GM19468 (cell line): ENCODE data around the gene TRAF1.

Experiments
- ATAC-seq: cut with Tn5 transposase; IDR thresholded peaks from one replicate; pipeline ENCODE4 v1.9.1; 2021; ENCODE audit warnings: mild to moderate bottlenecking, moderate library complexity, moderate number of reproducible peaks; ENCODE audit not compliant: unreplicated experiment; ENCODE audit errors: extremely low read depth

TRAF1 gene

DNA sequence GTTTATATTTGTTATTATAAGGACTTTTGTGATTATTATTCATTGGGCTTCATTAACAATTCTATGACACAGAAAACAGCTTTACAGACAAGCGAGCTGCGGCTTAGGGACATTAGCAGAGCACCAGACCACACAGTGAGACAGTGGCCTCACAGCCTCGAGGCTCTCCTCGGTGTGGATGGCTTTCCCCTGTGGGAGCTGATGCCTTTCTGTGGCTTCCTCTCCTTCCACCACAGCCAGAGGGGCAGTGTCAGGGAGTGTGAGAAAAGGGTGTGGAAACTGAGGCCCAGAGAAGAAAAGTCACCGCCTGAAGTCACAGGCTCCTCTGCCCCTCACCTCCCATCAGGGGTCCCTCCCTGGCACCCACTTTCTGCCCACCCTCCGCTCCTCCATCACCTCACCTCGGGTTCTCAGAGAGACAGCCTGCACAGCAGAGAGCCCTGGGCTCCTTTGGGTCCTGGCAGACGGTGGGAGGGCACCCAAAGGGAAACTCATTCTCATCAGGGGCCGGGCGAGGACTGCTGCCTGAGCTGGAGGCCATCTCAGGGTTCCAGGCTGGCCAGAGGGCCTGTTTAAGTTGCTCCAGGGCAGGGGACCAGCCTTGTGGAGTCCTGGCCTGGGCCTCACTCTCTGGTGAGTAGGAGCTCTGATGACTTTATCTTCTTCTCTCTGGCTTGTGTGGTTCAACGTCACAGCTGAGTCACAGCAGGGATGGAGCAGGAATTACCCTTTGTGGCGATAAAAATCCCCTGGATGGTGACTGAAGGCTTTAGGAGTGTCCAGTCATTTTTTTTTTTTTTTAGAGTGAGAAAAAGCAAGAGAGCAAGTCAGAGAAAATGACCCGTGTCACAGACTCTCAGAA lies 830 bp downstream of the TRAF1 start:
- ATAC-seq: peak; percentile 12

DNA sequence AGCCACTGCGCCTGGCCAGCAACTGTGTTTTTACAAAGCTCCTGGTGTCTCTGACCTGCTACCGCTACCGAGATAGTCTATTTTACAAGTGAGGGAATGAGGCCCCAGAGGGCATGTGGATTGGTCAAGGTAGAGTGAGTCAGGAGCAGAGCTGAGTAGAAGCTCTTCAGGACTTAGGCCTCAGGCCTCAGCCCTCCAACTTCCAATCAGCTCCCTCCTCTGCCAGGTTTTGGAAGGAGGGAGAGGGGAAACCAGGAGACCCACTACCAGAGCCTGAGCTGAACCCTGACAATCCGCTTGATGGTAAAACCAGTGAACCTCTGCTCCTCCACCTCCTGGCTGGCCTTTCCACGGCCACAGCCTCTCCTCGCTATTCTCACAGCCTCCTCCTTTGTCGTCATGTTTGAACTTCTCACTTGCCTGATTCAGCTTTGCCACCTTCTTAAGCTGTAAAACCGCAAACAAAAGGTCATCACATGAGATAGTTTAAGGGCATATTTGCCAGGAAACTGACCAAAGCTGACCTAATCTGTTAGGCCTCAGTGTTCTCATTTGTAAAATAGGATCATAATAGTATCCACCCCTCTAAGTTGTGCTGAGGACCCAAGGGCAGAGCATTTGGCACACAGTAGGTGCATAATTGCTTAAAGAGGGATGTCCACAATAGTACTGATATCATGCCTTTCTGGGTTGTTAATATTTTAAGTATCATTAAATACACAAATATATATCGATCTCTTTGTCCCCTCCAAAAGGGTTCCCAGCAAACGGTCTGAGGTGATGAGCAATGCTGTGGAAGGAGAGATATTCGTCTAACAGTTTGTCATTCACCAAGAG lies 1.7 kb downstream of the TRAF1 start:
- ATAC-seq: no peak

DNA sequence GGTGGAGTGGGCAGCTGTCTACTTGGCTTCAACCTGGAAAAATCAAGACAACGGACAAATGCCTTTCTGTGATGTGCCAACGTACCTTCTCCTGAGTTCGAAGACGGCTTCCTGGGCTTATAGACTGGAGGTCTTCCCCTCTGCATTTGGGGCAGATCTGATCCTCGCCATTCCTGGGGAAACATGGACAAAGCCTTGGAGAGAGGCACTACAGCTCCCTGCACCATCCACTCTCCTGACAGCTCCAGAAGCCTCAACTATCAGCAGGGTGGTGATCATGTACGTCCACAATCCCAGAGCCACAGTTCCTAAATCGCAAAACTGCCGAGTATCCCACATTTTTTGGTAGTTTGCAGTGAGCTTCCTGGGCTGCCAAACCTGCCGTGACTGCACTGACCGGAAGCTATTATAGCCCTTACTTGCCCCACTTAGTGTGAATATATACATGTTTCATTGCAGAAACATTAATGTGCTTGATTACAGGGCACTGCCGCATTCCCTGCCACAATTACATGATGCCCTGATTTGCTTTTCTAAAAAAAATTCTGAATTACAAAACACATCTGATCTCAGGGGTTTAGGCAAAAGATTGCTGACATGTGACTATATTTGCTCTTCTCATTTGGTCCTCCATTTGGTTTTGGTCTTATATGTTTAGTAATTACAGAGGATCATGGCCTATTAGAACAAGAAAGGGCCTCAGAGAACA lies 2.8 kb downstream of the TRAF1 start:
- no peak for ATAC-seq

DNA sequence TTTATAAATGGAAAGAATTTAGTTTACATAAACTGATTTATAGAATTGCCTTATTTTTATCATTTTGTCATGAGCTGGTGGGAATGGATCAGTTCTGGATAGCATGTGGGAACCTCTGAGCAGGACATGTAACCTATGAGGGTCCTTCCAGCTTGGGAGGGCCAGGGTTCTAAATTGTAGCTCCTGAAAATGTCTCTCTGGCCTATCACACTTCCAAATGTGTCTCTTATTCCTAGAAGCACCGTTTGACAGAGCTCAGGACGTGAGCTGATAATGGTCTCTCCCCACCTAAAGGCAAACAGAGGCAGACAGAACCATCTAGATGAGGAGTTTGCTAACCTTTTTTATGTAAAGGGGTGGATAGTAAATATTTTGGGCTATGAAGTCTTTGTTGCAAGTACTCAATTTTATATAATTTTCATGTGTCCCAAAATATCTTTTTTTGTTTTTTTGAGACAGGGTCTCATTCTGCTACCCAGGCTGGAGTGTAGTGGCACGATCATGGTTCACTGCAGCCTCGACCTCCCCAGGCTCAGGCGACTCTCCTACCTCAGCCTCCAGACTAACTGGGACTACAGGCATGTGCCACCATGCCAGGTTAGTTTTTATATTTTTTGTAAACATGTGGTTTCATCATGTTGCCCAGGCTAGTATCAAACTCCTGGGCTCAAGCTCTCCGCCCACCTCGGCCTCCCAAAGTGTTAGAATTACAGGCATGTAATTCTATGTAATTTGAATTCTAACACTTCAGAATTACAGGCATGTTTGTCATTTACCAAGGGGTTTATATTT lies 4.0 kb downstream of the TRAF1 start:
- no peak for ATAC-seq

DNA sequence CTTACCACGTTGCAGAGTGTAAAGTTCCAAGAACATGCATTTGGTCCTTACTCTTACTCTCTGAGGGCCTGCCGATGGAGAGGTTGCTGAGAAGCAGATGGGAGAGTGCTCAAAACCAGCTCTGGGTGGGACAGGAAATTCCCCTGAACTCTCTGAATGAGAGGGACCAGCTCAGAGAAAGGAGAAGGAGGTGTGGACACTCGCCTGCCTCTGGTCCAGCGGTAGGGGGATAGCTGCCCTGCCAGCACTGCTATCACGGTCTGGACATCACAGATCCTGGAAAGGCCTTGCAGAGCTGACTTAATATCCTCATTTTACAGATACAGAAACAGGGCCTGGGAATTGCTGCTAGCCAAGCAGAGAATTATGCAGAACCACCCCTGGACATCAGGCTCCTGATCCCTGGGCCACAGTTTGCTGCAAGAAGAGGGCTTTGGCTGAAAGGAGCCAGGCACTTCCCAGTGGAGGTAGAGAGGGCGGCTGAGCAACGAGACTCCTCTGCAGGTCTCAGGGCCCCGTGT lies 4.9 kb downstream of the TRAF1 start:
- no peak for ATAC-seq

DNA sequence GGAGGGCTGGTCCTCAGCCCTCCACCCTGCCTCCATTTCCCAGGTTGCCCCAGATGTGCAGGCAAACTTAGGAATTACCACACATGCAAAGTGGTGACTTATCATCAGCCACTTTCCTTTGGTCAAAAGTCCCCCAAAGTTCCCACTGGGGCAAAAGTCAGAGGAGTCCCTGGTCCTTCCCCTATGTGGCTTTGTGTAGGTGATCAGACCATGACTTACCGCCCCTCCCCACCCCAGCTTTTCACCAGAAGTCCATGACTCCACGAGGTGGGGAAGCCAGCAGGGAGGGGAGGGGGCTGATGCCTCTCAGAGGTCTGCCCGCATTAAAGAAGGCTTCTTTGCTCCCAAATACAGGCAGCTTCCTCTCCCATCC lies 5.8 kb downstream of the TRAF1 start:
- ATAC-seq: no peak

DNA sequence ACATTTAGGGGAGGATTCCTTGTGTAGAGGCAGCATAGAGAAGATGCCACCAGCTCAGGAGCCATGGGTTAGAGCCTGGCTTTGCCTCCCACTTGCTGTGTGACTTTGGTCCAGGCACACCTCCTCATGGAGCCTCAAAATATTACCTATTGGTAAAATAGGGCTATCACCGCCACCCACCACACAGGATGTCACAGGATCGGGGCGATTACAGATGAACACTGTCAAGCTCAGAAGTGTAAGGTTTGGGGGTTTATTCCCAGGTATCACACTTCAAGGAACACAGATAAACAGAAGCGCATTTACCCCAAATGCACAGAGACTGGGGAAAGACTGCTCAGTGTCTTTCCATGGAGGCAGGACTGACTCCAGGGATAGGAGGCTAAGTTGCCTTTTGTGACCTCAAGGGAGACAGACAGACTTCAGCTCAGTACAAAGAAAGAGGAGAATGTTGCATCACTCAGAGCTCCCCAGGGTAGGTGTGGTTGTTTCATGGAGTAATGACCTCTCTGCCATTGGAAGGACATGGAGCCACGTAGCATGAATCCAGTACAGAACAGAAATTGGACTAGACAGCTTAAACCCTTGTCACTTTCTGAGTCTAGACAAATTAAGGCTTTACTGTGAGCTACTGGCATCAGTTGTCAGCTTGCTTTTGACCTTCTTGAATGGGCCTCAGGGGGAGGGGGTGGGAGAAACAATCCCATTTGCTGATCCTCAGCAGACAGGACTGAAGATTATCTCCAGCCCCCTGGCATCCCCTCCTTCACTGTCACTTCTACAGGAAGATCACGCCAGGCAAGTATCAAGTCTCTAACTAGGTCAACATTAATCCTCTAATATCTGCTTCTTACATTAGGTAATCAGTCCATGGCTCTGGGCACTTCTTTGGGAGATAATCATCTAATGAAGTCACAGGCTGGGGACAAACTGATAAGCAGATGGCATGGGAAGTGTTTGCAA lies 6.5 kb downstream of the TRAF1 start:
- no peak for ATAC-seq

DNA sequence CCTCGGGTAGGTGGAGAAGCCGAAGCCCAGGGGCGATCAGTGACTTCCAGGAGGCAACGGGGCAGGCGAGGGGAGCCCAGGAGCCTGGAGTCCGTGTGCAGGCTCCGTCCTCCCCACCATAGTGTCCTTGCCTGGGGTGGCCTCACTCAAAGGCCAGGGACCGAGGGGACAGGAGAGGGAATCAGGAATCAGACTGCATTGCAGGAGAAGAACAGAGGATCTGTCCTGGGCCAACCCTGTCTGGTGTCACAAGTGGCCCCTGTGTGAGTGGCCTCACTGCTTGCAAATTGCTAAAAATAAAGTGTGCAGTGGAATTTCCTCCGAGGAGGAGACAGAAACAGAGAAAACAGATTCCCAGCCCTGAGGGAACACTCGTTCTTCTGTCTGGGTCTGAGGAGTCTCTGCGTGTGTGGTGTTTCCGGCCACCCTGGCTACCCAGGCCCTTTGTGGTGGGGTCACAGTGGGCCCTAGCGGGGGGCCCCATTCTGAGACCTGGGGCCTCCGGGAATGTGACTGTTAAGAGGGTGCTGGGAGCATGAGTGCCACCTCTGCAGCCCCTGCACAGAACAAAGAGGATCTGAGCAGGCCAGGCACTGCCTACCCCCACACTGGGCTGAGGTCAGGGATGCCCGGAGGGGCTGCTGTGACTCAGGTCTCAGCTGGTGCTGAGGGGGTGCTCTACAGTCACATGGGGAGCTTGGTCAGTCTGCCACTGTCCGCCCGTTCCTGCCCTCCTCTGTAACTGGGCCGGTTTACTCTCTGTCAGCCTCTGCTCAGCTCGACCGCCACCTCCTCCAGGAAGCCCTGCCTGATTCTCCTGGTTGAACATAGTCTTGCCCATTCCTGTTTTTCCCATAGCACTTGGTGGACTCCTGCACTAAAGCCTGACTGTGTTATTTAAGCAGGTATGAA lies 7.4 kb downstream of the TRAF1 start:
- no peak for ATAC-seq

DNA sequence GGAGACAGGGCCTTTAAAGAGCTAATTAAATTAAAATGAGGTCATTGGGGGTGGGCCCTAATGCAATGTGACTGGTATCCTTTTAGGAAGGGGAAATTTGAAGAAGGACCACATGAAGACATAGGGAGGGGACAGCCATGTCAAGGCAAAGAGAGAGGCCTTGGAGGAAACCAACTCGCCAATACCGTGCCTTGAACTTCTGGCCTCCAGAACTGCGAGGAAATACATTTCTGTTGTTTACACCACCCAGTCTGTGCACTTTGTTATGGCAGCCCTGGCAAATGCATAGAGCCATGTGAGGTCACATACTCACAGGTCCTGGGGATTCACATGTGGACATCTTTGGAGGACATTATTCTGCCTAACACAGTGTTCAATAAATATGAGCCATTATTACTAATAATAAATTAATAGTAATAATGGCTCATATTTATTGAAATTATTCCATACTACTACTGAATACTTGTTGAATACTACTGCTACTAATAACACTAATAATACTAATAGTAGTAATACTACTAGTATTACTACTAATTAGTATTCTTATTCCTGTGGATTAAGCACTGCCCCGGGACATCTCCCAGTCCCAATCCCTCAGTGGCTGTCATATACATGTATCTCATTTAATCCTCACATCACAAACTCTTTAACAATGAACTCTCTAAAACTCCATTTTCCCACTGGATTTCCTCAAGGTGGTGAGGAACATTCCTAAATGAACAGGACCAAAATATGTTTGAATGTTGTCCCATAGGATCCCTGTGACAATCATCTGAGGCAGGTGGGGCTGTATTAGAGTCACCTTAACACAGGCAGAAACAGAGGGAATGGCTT lies 8.4 kb downstream of the TRAF1 start:
- ATAC-seq: no peak

DNA sequence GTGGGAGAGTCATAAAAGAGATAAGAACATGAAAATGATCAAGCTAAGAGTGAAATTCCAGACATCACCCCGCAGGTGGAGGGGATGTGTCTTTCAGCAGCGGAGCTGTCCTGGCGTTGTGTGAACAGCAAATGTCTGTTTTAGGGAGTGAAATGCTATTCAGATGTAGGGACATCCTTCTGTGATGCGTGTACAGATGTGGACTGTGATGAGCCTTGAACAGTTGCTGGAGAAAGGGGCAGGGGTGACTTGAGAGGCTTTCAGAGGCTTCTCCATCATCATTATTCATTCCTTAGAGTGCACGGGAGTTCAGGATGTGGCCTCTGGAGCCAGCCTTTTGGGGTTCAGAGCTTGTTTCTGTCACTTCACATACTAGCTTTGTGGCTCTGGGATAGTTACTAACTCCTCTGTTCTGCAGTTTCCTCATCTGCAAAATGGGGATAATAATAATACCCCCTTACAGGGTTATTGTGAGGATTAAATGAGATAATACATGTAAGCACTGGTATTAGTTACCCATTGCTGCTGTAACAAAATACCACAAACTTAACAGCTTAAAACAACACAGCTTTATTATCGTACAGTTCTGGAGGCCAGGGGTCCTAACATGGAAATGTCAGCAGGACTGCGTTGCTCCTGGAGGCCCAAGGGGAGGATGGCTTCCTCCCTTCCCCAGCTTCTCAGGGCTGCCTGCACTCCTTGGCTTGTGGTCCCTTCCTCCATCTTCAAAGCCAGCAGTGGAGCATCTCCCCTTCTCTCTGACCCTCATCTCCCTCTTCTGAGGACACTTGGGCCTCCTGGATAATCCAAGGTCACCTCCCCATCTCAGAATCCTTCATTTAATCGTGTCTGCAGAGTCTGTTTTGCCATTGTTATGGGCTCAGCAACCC lies 9.4 kb downstream of the TRAF1 start:
- no peak for ATAC-seq

DNA sequence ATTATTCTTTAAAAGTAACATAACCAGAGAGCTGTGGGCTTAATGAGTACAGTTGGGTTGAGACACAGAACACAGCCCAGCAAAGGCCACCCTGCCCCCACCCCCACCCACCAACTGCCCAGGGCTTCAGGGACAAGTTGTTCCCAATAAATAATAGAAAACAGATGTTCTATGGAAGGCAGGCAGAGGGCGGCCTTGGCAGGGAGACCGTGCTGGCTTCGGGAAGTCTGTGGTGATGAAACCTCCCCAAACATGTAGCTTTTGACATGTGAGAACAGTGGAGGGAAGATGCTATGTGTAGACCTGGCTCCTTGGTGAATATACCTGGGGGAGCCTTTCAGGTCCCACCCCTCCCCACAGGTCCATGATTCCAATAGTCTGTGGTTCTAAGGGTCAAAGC lies 10.0 kb downstream of the TRAF1 start:
- ATAC-seq: no peak

DNA sequence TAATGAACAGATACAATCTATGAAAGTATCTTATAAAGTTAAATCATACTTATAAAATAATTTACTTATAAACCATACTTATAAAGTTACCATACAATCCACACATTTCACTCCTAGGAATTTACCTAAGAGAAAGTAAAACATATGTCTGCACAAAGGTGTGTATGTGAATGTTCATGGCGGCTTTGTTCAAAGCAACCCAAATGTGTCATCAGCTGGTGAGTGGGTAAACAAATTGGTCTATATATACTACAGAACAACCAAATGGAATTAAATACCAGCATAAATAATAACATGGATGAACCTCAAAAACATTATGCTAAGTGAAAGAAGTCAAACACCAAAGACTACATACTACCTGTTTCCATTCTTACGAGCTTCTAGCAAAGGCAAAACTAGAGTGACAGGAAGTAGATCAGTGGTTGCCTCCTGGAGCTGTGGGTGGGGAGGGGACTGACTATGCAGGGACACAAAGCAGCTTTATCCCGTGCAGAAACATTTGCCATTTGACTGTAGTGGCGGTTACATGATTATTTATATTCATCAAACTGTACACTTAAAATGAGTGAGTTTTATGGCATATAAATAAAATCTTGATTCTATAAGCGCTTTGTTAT lies 10.6 kb downstream of the TRAF1 start:
- no peak for ATAC-seq

DNA sequence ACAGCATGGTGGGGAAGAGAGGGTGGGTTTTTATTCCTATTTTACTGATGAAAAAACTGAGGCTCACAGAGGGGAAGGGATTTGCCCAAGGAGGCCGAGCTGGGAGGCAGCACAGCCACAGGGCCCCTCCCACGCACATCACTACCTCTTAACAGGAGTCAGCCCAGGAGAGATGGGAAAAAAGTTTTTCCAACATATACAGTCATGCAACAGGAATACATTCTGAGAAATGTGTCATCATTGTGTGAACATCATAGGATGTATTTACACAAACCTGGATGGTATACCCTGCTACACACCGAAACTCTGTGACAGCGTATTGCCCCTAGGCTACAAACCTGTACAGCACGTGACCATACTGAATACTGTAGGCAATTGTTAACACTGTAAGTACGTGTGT lies 11.6 kb downstream of the TRAF1 start:
- no peak for ATAC-seq

DNA sequence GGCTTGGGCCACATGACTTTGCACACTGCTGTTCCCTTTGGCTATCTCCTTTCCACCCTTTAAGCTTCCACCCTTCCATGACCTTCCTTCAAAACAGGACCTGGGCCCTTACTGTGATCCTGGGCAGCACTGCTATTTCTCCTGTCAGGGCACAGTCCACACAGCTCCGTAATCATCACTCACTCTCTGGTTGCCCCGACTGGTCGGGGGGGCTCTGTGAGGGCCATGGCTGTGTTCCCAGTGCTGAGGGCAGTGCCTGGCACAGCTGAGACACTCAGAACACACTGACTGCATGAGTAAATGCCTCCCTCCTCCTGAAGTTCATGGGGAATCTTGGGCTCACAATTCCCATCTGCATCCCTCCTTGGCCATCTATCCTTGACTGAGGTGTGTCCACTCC lies 12.2 kb downstream of the TRAF1 start:
- ATAC-seq: no peak

DNA sequence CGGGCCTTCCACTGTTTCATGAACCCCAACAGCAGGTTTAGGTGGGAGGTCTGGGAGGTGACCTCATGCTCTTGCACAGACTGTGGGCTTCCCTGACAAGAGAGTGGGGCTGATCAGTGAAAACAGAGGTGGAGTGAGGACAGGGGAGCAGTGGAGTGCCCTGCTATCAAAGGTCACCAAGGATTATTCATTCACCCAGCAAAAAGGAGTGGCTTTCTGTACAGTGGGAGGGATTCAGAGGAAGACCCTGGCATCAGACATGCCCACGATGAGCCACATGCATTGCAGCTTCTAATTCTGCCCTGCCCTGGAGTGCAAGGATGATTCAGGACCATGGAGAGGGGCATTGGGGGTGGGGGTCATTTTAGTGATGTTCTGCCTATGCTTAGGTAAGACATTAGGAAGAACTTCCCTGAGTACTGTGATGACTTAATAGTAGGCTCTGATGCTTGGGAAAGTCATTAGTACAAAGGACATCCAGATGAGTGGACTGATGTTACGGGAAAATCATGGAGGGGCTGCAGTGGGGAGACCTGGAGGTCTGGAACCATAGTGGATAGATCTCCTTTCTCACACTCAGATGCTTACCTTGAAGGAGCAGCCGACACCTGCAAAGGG lies 12.8 kb downstream of the TRAF1 start:
- no peak for ATAC-seq
